Neural cell (in vitro differentiated cells): ENCODE results near the gene SLC38A5. TPM values are rescaled to one million over a fixed set of nuclear protein-coding genes. Genes with fewer than 3 reads are reported as not detected.

Experiments used
- H2AFZ ChIP-seq: fragments of 200-600, 300-800 bp; sonication (generic), shearing (Covaris generic); 2 replicates; pipeline ENCODE4 v1.6.0; 2014; ENCODE audit warnings: low read depth, mild to moderate bottlenecking, antibody characterized with exemption, low read length, moderate library complexity
- H3F3A ChIP-seq: fragments of 200-600 bp; shearing (Covaris generic); 2 replicates; pipeline ENCODE4 v1.6.1; 2016; ENCODE audit warnings: mild to moderate bottlenecking, moderate library complexity, mixed read lengths, antibody characterized with exemption, low read length; ENCODE audit not compliant: insufficient read depth, poor library complexity, severe bottlenecking
- H3K27ac ChIP-seq: fragments of 200-600, 300-800 bp; sonication (generic), shearing (Covaris generic); 2 replicates; pipeline ENCODE4 v1.5.1; 2014; ENCODE audit warnings: mild to moderate bottlenecking, low read length, moderate library complexity
- H3K27me3 ChIP-seq: fragments of 300-800, 200-600 bp; sonication (generic), shearing (Covaris generic); 2 replicates; pipeline ENCODE4 v1.6.0; 2014; ENCODE audit warnings: mild to moderate bottlenecking, low read depth, low read length, moderate library complexity; ENCODE audit not compliant: insufficient read depth
- H3K36me3 ChIP-seq: fragments of 300-800, 200-600 bp; sonication (generic), shearing (Covaris generic); 2 replicates; pipeline ENCODE4 v1.5.1; 2014; ENCODE audit warnings: mild to moderate bottlenecking, antibody characterized with exemption, low read length, moderate library complexity; ENCODE audit not compliant: insufficient read depth
- H3K4me2 ChIP-seq: fragments of 300-800, 200-600 bp; sonication (generic), shearing (Covaris generic); 2 replicates; pipeline ENCODE4 v1.6.0; 2014; ENCODE audit warnings: mild to moderate bottlenecking, low read length
- H3K4me3 ChIP-seq: fragments of 300-800, 200-600 bp; sonication (generic), shearing (Covaris generic); 2 replicates; pipeline ENCODE4 v1.5.1; 2014; ENCODE audit warnings: mild to moderate bottlenecking, low read length, moderate library complexity
- H3K79me2 ChIP-seq: fragments of 200-600 bp; shearing (Covaris generic); replicated peaks from 2 replicates; pipeline ENCODE4 v1.6.0; 2014; ENCODE audit warnings: mild to moderate bottlenecking, low read length, moderate library complexity; ENCODE audit not compliant: insufficient read depth
- H3K9ac ChIP-seq: fragments of 300-800, 200-600 bp; sonication (generic), shearing (Covaris generic); 2 replicates; pipeline ENCODE4 v1.6.1; 2016; ENCODE audit warnings: mild to moderate bottlenecking, low read length, mixed read lengths
- H3K9me2 ChIP-seq: fragments of 200-600 bp; shearing (Covaris generic); 2 replicates; pipeline ENCODE4 v1.6.1; 2016; ENCODE audit warnings: mild to moderate bottlenecking, low read length, mixed read lengths; ENCODE audit not compliant: insufficient read depth
- H3K9me3 ChIP-seq: fragments of 200-600, 300-800 bp; sonication (generic), shearing (Covaris generic); 2 replicates; pipeline ENCODE4 v1.6.1; 2016; ENCODE audit warnings: mild to moderate bottlenecking, mixed run types, low read length, moderate library complexity, mixed read lengths
- H4K20me1 ChIP-seq: fragments of 200-600 bp; shearing (Covaris generic); 2 replicates; pipeline ENCODE4 v1.6.1; 2016; ENCODE audit warnings: mild to moderate bottlenecking, mixed run types; ENCODE audit not compliant: insufficient read depth
- EP300 ChIP-seq: fragments of 450-650 bp; conservative IDR thresholded peaks from 2 replicates; pipeline ENCODE4 v1.6.1; 2014; ENCODE audit warnings: antibody characterized with exemption, mild to moderate bottlenecking, moderate library complexity; ENCODE audit not compliant: poor library complexity, severe bottlenecking
- EZH2 ChIP-seq: fragments of 200-600, 300-800 bp; shearing (Covaris generic), sonication (generic); IDR thresholded peaks from 2 replicates; pipeline ENCODE4 v1.6.1; 2014; ENCODE audit warnings: antibody characterized with exemption, low read length, borderline replicate concordance, mild to moderate bottlenecking; ENCODE audit not compliant: insufficient read depth, poor library complexity, severe bottlenecking
- MXI1 ChIP-seq: fragments of 450-650 bp; conservative IDR thresholded peaks from 2 replicates; pipeline ENCODE4 v1.6.1; 2014; ENCODE audit warnings: antibody characterized with exemption, mild to moderate bottlenecking; ENCODE audit not compliant: poor library complexity, severe bottlenecking
- POLR2AphosphoS5 ChIP-seq: IDR thresholded peaks from 2 replicates; pipeline ENCODE4 v1.6.1; 2012
- RAD21 ChIP-seq: fragments of 450-650 bp; conservative IDR thresholded peaks from 2 replicates; pipeline ENCODE4 v1.6.1; 2014; ENCODE audit warnings: antibody characterized with exemption, mild to moderate bottlenecking, moderate library complexity
- SMC3 ChIP-seq: fragments of 450-650 bp; conservative IDR thresholded peaks from 2 replicates; pipeline ENCODE4 v1.6.1; 2014; ENCODE audit warnings: antibody characterized with exemption, mild to moderate bottlenecking, moderate library complexity; ENCODE audit not compliant: poor library complexity
- TAF1 ChIP-seq: IDR thresholded peaks from 2 replicates; pipeline ENCODE4 v1.6.1; 2012; ENCODE audit warnings: low read depth
- polyA plus RNA-seq: library from polyadenylated mRNA; depleted of rRNA; stranded (reverse); fragments of >200 nt; gene quantifications from 2 replicates; pipeline ENCODE4 v1.2.3, GENCODE V29; 2014
- TF ChIP-seq, protein P1 (sequence below): IDR thresholded peaks from 2 replicates; pipeline ENCODE4 v1.6.1; 2012; ENCODE audit warnings: borderline replicate concordance
- TF ChIP-seq, protein P2 (sequence below): fragments of 450-650 bp; IDR thresholded peaks from 2 replicates; pipeline ENCODE4 v1.5.1; 2014; ENCODE audit warnings: antibody characterized with exemption, mild to moderate bottlenecking, moderate library complexity; ENCODE audit not compliant: poor library complexity, severe bottlenecking

Gene SLC38A5
- polyA plus RNA-seq, 1 donor from 2014 or later = 0.48 TPM

GRCh38 chrX:48507246-48507645 is 37.2 kb upstream of the SLC38A5 start:
- TF ChIP-seq SMC3 = no peak
- TF ChIP-seq RAD21 = no peak
- TF ChIP-seq EP300 = no peak
- TF ChIP-seq MXI1 = no peak
- TF ChIP-seq EZH2 = no peak
- TF ChIP-seq, protein P1, sequence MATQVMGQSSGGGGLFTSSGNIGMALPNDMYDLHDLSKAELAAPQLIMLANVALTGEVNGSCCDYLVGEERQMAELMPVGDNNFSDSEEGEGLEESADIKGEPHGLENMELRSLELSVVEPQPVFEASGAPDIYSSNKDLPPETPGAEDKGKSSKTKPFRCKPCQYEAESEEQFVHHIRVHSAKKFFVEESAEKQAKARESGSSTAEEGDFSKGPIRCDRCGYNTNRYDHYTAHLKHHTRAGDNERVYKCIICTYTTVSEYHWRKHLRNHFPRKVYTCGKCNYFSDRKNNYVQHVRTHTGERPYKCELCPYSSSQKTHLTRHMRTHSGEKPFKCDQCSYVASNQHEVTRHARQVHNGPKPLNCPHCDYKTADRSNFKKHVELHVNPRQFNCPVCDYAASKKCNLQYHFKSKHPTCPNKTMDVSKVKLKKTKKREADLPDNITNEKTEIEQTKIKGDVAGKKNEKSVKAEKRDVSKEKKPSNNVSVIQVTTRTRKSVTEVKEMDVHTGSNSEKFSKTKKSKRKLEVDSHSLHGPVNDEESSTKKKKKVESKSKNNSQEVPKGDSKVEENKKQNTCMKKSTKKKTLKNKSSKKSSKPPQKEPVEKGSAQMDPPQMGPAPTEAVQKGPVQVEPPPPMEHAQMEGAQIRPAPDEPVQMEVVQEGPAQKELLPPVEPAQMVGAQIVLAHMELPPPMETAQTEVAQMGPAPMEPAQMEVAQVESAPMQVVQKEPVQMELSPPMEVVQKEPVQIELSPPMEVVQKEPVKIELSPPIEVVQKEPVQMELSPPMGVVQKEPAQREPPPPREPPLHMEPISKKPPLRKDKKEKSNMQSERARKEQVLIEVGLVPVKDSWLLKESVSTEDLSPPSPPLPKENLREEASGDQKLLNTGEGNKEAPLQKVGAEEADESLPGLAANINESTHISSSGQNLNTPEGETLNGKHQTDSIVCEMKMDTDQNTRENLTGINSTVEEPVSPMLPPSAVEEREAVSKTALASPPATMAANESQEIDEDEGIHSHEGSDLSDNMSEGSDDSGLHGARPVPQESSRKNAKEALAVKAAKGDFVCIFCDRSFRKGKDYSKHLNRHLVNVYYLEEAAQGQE = no peak
- TF ChIP-seq POLR2AphosphoS5 = no peak
- TF ChIP-seq TAF1 = no peak
- TF ChIP-seq, protein P2, sequence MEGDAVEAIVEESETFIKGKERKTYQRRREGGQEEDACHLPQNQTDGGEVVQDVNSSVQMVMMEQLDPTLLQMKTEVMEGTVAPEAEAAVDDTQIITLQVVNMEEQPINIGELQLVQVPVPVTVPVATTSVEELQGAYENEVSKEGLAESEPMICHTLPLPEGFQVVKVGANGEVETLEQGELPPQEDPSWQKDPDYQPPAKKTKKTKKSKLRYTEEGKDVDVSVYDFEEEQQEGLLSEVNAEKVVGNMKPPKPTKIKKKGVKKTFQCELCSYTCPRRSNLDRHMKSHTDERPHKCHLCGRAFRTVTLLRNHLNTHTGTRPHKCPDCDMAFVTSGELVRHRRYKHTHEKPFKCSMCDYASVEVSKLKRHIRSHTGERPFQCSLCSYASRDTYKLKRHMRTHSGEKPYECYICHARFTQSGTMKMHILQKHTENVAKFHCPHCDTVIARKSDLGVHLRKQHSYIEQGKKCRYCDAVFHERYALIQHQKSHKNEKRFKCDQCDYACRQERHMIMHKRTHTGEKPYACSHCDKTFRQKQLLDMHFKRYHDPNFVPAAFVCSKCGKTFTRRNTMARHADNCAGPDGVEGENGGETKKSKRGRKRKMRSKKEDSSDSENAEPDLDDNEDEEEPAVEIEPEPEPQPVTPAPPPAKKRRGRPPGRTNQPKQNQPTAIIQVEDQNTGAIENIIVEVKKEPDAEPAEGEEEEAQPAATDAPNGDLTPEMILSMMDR = no peak
- no peak overlapping the region for H2AFZ ChIP-seq
- H4K20me1 ChIP-seq = no peaks in the 10 kb centered on the region
- H3K36me3 ChIP-seq = no peaks in the 10 kb centered on the region
- no peak overlapping the region for H3K4me2 ChIP-seq
- H3K4me3 ChIP-seq = no peak overlapping the region
- no peaks in the 10 kb centered on the region for H3F3A ChIP-seq
- no peaks in the 10 kb centered on the region for H3K79me2 ChIP-seq
- H3K27ac ChIP-seq = no peak overlapping the region
- no peaks in the 10 kb centered on the region for H3K9me3 ChIP-seq
- no peak overlapping the region for H3K9ac ChIP-seq
- H3K9me2 ChIP-seq = no peaks in the 10 kb centered on the region
- no peaks in the 10 kb centered on the region for H3K27me3 ChIP-seq

GRCh38 chrX:48505481-48505880 is 35.4 kb upstream of the SLC38A5 start:
- H3K9me3 ChIP-seq = no peaks in the 10 kb centered on the region
- H3K4me3 ChIP-seq = no peak overlapping the region
- no peaks in the 10 kb centered on the region for H3K9me2 ChIP-seq
- H4K20me1 ChIP-seq = no peaks in the 10 kb centered on the region
- H3K4me2 ChIP-seq = no peak overlapping the region
- H3F3A ChIP-seq = no peaks in the 10 kb centered on the region
- no peak for TF ChIP-seq EZH2
- TF ChIP-seq, protein P2 = no peak
- no peak for TF ChIP-seq SMC3
- TF ChIP-seq POLR2AphosphoS5 = no peak
- no peak for TF ChIP-seq TAF1
- TF ChIP-seq, protein P1 = no peak
- no peak for TF ChIP-seq RAD21
- TF ChIP-seq EP300 = no peak
- TF ChIP-seq MXI1 = no peak
- no peaks in the 10 kb centered on the region for H3K36me3 ChIP-seq
- no peak overlapping the region for H3K9ac ChIP-seq
- no peak overlapping the region for H3K27ac ChIP-seq
- H3K27me3 ChIP-seq = no peaks in the 10 kb centered on the region
- no peak overlapping the region for H2AFZ ChIP-seq
- H3K79me2 ChIP-seq = no peaks in the 10 kb centered on the region
